HG02943 (cell line): Measurements from ENCODE around the gene AFDN.

Experiments
- ATAC-seq: cut with Tn5 transposase; IDR thresholded peaks from one replicate; pipeline ENCODE4 v1.9.1; 2021; ENCODE audit warnings: mild to moderate bottlenecking, low read depth, moderate library complexity; ENCODE audit not compliant: unreplicated experiment

AFDN gene

DNA sequence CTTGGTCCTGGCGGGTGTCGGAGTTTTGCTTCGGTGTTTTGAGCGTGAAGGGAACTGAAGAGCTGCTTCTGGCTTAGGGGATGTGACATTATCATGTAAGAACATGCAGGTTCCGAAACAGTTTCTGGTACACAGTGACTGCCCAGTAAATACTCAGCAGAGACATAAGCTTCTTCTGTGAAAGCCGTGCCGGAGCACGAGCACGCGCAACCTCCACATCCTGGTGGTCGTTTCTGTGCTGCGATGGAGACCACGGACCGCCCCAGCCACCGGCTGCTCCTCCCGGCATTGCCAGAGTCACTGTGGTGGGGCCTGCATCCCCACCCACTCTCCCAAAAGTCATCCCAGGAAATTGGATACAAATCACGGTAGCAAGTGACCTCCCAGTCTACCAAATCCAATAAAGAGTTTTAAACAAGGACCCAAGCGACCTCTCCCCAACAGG is 189.5 kb downstream of the AFDN start:
- no peak for ATAC-seq

DNA sequence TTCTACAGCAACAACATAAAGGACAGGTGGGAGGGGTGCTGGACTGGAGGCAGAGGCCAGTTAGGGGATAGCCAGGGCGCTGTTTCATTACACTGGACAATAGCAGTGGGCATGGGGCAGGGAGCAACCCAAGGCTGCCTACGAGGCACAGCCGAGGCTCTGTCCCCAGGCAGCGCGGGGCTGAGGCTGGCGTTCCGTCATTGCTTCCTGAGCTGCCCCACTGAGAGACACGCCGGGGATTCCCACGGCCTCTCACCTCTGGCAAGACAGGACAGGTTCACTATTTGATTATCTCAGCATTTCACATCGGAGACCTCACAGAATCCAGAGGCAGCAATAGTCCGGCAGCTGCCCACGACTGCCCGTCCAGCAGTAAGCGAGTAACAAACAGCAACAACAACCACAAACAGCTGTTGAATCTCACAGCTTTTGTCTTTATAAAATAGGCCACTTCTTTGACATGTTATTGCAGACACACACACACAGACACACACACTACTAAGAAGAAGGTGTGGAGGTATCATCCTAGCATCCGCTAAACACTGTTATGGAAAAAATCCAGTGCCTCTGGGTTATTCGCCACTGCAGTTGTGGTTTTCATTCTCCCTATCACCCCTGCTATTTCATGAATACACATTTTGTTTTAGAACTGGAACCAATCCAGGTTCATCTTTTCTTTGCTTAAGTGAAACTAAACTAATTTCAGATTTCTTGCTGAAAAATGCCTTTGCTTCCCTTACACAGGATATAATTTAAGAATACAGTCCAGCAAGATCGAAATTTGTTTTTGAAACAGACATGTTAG is 190.2 kb downstream of the AFDN start:
- no peak for ATAC-seq

DNA sequence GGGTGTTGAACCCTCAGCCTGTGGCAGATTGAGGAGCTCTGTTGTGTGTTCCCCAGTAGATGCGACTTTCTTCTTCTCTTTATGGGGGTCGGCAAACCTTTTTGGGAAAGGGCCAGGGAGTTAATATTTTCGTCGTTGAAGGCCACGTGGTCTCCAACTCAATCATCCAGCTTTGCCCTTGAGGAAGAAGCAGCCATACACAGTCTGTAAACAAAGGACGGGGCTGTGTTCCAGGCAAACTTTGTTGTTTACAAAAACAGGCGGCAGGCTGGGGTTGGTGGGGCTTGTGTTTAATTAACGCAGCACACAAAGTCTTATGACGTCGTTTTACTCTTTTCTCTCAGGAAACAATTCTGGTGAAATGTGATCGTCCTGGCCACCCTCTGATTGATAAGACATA is 190.9 kb downstream of the AFDN start:
- ATAC-seq, result no peak

DNA sequence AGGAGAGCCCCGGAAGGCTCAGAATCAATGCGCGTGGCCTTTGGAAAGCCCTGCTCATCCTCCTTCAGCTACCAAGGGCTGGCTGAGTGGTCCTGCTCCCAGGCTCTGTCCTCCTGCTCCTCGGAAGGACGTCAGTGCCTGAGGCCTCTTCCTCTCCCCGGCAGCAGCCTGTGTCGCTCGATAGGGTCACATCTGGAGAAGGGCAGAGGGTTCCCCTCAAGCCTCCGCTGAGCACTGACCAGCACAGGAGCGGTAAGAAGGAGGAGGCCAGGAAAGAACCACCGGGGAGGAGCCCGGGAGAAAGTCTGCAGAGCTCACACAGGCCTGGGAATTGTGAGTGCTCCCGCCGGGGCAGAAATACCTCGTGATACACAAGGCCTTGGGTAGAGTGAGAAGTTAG is 192.0 kb downstream of the AFDN start:
- no peak for ATAC-seq

DNA sequence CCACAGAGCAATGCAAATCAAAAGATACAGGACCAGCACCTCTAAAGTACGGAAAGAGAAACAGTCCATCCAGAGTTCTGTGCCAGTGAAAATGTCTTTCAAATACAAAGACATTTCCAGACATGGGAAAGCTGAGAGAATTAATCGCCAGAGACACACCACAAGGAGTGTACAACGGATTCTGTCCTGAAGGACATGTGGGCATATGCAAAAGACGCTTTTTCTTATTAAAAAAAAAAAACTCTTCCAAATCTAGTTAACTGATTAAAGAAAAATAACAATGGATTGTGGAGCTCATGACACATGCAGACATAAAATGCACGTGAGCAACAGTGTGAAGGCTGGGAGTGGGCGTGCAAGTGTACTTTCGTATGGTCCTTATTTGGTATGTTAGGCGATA is 193.5 kb downstream of the AFDN start:
- no peak for ATAC-seq

DNA sequence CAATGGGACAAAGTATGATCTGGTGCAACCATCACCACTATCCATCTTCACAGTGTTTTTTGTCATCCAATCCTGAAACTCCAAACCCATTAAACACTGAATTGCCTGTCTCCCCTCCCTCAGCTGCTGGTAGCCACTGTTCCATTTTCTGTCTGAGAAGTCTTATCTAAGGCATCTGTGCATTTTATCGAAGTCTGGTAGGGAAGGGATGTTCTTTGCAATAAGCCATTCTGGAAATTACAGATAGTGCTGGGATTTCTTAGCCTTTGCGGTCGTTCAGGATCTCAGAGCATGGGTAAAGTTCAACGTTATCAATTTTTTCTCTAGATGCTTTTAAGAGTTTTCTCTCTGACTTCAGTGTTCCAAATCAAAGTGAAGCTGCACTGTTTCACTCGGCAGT is 194.9 kb downstream of the AFDN start:
- no peak for ATAC-seq
